LNCAP (cell line): ENCODE results near the gene FGD3.

ENCODE experiments used
- TF ChIP-seq, protein P1 (sequence below): fragments of 450-650 bp; IDR thresholded peaks from 2 replicates; pipeline ENCODE4 v1.5.1; 2017; ENCODE audit warnings: mild to moderate bottlenecking

Gene FGD3

DNA sequence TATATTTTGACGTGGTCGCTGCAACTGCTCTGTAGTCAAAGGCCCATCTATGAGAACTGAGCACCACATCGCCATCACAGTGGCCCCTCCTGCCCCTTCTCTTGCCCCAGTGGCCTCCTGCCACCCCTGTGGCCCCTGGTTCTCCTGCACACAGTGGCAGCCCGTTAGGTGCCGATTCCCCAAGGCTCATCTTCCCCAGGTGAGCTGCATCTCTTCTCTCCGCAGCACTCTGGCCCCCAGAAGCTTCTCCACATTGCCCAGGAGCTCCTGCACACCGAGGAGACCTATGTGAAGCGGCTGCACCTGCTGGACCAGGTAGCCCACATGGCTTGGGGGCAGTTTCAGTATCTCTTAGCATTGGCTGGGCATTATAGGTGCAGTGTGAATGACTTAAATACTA is 55.4 kb downstream of the FGD3 start:
- TF ChIP-seq, protein P1, sequence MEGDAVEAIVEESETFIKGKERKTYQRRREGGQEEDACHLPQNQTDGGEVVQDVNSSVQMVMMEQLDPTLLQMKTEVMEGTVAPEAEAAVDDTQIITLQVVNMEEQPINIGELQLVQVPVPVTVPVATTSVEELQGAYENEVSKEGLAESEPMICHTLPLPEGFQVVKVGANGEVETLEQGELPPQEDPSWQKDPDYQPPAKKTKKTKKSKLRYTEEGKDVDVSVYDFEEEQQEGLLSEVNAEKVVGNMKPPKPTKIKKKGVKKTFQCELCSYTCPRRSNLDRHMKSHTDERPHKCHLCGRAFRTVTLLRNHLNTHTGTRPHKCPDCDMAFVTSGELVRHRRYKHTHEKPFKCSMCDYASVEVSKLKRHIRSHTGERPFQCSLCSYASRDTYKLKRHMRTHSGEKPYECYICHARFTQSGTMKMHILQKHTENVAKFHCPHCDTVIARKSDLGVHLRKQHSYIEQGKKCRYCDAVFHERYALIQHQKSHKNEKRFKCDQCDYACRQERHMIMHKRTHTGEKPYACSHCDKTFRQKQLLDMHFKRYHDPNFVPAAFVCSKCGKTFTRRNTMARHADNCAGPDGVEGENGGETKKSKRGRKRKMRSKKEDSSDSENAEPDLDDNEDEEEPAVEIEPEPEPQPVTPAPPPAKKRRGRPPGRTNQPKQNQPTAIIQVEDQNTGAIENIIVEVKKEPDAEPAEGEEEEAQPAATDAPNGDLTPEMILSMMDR = no peak

DNA sequence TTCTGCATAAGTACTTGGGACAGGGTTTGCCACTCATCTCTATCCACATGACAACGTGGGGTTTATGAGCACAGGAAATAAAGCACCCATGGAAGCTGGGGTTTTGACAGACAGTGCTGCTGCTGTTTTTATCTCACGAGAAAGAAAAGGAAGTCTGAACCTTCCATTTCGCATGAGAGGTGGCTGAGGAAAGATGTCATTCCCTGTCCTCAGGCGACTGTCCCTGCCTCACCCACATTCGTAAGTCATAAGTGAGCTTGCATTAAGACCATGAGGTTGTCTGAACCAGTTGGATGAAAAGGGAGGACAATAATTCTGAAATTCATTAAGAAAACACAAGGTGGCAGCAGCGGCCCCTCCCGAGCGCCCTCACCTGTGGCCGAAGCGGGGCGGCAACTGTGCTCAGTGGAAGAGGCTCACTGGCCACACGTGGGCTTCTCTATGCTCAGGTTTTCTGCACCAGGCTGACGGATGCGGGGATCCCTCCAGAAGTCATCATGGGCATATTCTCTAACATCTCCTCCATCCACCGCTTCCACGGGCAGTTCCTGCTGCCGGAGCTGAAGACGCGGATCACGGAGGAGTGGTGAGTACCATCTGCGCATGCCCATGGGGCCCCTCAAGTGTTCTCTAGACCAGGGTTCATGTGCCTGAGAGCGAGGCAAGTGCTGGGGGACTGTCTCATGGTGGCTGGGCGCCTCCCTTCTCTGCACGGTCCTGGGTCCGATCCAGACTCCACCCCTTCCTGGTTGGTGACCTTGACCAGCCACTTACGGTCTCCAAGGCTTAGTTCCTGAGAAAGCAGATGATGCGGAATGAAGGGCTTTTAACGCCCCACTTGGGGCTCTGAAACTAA is 56.5 kb downstream of the FGD3 start:
- TF ChIP-seq, protein P1 = peak; percentile 77

DNA sequence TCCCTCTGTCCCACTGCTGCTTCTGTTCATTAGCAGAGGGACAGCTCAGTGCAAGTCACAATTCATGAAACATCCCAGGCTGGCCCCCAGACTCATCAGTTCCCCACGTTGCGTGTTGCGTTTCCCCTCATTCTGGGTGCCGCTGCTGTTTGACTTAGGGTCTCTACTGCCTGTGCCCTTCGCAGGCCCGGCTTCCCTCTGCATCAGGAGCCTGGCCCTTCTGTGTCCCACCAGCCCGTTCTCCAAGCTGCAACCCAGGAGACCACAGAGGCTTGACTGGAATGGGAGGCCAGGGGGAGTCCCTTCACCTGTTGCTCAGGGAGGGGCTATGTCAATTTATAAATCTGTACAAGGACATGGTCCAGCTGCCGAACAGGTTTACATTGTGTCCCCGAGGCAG is 57.2 kb downstream of the FGD3 start:
- TF ChIP-seq, protein P1 = no peak

DNA sequence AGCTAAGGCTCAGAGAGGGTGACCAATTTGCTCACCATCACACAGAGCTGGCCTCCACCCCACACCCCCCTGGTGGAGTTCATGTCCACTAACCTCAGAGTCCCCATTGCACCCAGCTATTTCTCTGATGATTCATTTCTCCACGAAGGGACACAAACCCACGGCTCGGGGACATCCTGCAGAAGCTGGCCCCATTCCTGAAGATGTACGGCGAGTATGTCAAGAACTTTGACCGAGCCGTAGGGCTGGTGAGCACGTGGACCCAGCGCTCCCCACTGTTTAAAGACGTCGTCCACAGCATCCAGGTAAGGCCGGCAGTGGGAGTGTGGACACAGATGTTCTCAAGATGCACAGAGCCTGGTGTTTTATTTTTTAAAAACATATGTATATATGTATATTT is 58.6 kb downstream of the FGD3 start:
- TF ChIP-seq, protein P1 = no peak

DNA sequence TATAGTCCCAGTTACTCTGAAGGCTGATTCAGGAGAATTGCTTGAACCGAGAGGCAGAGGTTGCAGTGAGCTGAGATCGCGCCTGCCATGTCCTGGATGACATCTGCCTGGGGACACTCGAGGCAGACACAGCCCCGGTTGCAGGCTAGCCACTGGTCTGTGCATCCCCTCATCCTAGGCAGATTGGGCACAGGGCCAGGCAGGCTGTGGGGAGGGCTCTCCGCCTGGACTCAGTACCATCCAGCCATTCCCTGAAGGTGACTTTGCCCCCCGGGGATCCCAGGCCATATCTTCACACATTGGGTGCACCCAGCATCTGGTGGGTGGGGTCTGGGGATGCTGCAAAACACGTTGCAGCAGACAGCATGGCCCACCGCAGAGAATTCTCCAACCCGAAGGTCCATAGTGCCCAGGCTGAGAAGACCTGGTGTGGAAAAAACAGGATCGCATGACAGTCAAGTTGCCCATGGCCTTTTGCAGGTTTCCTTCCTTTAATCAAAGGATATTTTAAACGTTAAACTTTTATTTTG is 60.3 kb downstream of the FGD3 start:
- TF ChIP-seq, protein P1 = no peak

DNA sequence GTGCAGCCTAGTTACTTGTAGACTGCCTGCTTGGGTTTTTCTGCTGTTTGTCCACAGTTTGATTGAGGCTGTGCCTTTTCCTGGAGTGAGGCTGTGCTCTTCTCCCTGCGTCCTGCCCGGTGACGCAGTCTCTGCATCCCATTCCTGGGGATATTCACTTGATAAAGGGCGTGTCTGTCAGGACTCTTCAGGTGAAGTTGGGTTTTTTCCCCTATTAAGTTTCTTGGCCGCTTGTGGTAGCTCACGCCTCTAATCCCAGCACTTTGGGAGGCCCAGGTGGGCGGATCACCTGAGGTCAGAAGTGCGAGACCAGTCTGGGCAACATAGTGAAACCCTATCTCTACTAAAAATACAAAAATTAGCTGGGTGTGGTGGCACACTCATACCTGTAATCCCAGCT is 61.1 kb downstream of the FGD3 start:
- TF ChIP-seq, protein P1 = no peak

DNA sequence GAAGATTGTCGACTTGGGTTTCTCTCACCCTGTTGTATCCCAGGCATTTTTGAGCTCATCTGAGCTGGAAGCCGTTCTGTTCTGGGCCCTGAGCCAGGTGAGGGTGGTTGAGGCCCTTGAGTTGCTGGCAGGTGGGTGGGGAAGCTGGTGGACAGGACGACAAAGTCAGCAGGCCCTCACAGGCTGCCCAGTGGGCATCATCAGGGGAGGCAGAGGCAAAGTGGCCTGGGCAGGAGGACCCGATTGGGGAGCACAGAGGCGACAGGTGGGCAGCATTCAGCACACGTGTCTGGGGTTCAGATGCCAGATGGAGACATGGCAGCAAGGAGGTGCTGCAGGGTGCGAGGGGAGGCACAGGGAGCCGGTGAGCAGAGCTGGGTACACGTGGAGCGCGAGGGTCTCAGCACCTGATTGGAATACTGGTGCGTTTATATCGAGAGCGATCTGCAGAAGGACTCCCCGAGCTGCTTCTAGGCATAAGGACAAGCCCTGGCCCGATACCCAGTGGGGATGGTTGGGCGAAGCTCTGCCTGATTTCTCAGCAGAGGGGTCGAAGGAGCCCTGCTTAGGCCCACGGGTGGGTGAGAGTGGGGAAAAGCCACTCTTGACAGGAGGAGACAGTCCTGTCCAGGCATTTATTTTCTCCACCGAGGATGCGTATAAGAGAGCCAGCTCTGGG is 62.2 kb downstream of the FGD3 start:
- TF ChIP-seq, protein P1 = no peak
